A549 treated with RU486 at 1 μM for 4 hours (cell line): Measurements from ENCODE around the gene APOBEC3C. TPM values are rescaled to one million over a fixed set of nuclear protein-coding genes. Genes with fewer than 3 reads are reported as not detected.

ENCODE experiments used
- total RNA-seq: library from RNA; stranded (reverse); fragments of 200-300 nt; extraction: Qiagen RNA extraction; gene quantifications from 5 replicates; pipeline ENCODE4 v1.2.3, GENCODE V29; 2022; ENCODE audit warnings: low read depth

APOBEC3C gene
- 25.4 to 28.4 TPM (median 26.5 TPM) in 5 replicates for total RNA-seq

DNA sequence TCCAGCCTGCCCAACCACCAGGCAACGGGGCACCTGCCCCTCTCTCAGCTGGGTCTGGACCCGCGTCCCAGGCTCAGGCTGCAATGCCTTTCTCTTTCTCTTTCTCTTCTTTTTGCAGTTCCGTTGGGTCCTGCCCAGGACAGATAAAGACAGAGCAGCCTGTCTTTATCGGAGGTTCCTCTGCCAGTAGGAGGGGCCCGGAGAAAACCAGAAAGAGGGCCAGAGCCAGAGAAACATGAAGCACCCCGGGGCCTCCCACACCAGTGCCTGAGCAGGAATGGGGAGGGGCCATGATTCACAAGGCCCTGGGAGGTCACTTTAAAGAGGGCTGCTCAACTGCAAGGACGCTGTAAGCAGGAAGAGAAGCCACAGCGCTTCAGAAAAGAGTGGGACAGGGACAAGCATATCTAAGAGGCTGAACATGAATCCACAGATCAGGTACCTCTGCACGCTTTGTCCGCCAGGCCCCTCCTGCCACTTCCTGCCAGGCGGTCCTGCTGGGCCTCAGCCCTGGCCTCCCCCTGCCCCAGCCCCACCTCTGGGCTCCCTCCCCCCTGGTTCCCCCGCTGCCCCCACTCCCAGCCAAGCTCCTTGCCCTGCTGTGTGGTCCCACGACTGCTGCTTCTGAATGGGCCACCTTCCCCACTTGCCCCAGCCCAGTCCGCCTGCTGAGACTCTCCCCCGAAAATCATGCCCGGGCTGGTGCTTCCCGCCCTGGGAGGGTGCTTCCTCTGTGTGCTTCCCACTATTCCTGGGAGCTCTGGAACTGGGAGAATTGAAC lies at the start of gene APOBEC3C:
Gene APOBEC3C (plus strand): TSS at position 316 of the 781 bp plus-strand sequence. CDS start 106 bp downstream, at position 422.

DNA sequence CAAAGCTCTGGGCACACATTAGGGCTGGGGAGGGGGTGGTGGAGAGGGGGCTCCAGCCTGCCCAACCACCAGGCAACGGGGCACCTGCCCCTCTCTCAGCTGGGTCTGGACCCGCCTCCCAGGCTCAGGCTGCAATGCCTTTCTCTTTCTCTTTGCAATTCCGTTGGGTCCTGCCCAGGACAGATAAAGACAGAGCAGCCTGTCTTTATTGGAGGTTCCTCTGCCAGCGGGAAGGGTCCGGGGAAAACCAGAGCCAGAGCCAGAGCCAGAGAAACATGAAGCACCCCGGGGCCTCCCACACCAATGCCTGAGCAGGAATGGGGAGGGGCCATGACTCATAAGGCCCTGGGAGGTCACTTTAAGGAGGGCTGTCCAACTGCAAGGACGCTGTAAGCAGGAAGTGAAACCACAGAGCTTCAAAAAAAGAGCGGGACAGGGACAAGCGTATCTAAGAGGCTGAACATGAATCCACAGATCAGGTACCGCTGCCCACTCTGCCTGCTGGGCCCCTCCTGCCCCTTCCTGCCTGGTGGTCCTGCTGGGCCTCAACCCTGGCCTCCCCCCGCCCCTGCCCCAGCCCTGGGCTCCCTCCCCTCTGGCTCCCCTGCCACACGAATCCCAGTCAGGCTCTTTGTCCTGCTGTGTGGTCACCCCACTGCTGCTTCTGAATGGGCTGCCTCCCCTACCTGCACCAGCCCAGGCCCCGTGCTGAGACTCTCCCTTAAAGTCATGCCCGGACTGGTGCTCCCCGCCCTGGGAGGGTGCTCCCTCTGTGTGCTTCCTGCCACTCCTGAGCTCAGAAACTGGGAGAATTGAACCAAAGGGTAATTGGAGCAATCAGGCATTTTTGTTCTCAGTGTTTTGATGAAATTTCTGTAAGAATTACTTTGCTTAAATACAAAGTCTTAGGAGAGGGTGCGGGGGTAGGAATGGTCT lies 31.8 kb upstream of the APOBEC3C start, which contains the start of gene APOBEC3B:
Gene APOBEC3B (plus strand): TSS at position 356 of the 936 bp plus-strand sequence. CDS start 107 bp downstream, at position 463.

DNA sequence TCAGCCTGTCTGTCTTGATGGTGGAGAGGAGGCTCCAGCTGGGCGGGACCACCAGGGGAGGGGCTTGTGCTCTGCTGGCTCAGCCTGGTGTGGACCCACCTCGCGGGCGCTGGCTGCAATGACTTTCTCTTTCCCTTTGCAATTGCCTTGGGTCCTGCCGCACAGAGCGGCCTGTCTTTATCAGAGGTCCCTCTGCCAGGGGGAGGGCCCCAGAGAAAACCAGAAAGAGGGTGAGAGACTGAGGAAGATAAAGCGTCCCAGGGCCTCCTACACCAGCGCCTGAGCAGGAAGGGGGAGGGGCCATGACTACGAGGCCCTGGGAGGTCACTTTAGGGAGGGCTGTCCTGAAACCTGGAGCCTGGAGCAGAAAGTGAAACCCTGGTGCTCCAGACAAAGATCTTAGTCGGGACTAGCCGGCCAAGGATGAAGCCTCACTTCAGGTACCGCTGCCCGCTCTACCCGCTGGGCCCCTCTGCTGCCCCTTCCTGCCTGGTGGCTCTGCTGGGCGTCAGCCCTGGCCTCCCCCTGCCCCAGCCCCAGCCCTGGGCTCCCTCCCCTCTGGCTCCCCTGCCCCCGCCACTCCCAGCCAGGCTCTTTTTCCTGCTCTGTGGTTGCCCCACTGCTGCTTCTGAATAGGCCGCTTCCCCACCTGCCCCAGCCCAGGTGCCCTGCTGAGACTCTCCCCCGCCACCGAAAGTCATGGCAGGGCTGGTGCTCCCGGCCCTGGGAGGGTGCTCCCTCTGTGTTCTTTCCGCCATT lies 26.7 kb downstream of the APOBEC3C start, which contains the start of gene APOBEC3F:
Gene APOBEC3F (plus strand): TSS at position 327 of the 759 bp plus-strand sequence. CDS start 97 bp downstream, at position 424.

Other genes starting within 250 kb of the APOBEC3C start
- 8.0 to 11.6 TPM (median 10.5 TPM) in 5 replicates for gene DNAL4, start 220.1 kb upstream of the APOBEC3C start, total RNA-seq
- gene NPTXR, start 170.2 kb upstream of the APOBEC3C start, total RNA-seq: 10.0 to 14.7 TPM (median 11.2 TPM) in 5 replicates
- gene CBX6, start 142.0 kb upstream of the APOBEC3C start, total RNA-seq: 27.3 to 33.9 TPM (median 31.3 TPM) in 5 replicates
- not detected in 5 replicates for gene APOBEC3A, start 56.6 kb upstream of the APOBEC3C start, total RNA-seq
- gene APOBEC3B, start 31.9 kb upstream of the APOBEC3C start, total RNA-seq: 29.1 to 36.5 TPM (median 30.0 TPM) in 5 replicates
- gene APOBEC3D, start 6.9 kb downstream of the APOBEC3C start, total RNA-seq: 0.09 to 0.60 TPM (median 0.20 TPM) in 3 of 5 replicates, not detected in the others
- gene APOBEC3F, start 26.6 kb downstream of the APOBEC3C start, total RNA-seq: 1.9 to 2.8 TPM (median 2.1 TPM) in 5 replicates
- not detected in 5 replicates for gene APOBEC3G, start 63.0 kb downstream of the APOBEC3C start, total RNA-seq
- gene APOBEC3H, start 83.0 kb downstream of the APOBEC3C start, total RNA-seq: 0.19 to 0.51 TPM (median 0.34 TPM) in 4 of 5 replicates, not detected in the other
- 0.58 to 1.6 TPM (median 1.1 TPM) in 5 replicates for gene CBX7, start 138.4 kb downstream of the APOBEC3C start, total RNA-seq
- 2.8 to 3.8 TPM (median 3.3 TPM) in 5 replicates for gene PDGFB, start 230.7 kb downstream of the APOBEC3C start, total RNA-seq